Measurements from ENCODE around the gene IL1RL2.

IL1RL2 gene

DNA sequence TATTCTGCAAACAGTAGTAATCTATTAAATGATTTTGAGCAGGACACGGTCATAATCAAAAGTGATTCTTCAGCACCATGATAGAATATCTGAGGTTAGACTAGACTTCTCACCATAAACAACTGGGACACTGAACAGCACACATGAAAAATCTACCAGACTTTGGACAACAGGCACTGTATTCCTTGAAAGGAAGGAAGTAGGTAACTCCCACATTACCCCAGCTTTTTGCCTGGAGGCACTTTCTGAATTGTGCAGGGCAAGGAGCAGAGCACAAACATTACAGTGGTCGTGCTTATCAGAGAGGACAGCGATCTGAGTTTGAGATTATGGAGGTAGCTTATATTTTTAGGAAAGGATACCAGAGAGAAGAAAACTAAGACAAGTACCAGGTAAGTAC, 99.2 kb downstream of the IL1RL2 start:
- no peak overlapping the region for H3K4me3 ChIP-seq (ENCODE audit: low read depth, low read length, poor library complexity, severe bottlenecking)
- H3K36me3 ChIP-seq (ENCODE audit: insufficient read depth, low read length): no peaks in the 10 kb centered on the region
- no peaks in the 10 kb centered on the region for H3K9me3 ChIP-seq (ENCODE audit: low read length)
- H3K27ac ChIP-seq (ENCODE audit: low read depth, low read length, poor library complexity, severe bottlenecking): no peak overlapping the region
- no peak overlapping the region for H2AFZ ChIP-seq (ENCODE audit: low read length)
- no peaks in the 10 kb centered on the region for H3K27me3 ChIP-seq (ENCODE audit: insufficient read depth, low read length)
- H4K20me1 ChIP-seq (ENCODE audit: insufficient read depth, low read length): no peaks in the 10 kb centered on the region
- no peaks in the 10 kb centered on the region for H3K4me1 ChIP-seq (ENCODE audit: insufficient read depth, low read length, severe bottlenecking)
- no peaks in the 10 kb centered on the region for H3K9me2 ChIP-seq (ENCODE audit: low read depth, low read length)
- H3K4me2 ChIP-seq (ENCODE audit: low read length): no peak overlapping the region
- no peaks in the 10 kb centered on the region for H3F3A ChIP-seq (ENCODE audit: insufficient read depth, low read length)
- H3K9ac ChIP-seq (ENCODE audit: low read length): no peak overlapping the region
- H3K79me2 ChIP-seq (ENCODE audit: insufficient read depth, low read length): no peaks in the 10 kb centered on the region
- no peak for TF ChIP-seq EZH2 (IDR thresholded peaks at IDR 0.05; ENCODE audit: borderline replicate concordance, low read length)
- TF ChIP-seq, protein P1, sequence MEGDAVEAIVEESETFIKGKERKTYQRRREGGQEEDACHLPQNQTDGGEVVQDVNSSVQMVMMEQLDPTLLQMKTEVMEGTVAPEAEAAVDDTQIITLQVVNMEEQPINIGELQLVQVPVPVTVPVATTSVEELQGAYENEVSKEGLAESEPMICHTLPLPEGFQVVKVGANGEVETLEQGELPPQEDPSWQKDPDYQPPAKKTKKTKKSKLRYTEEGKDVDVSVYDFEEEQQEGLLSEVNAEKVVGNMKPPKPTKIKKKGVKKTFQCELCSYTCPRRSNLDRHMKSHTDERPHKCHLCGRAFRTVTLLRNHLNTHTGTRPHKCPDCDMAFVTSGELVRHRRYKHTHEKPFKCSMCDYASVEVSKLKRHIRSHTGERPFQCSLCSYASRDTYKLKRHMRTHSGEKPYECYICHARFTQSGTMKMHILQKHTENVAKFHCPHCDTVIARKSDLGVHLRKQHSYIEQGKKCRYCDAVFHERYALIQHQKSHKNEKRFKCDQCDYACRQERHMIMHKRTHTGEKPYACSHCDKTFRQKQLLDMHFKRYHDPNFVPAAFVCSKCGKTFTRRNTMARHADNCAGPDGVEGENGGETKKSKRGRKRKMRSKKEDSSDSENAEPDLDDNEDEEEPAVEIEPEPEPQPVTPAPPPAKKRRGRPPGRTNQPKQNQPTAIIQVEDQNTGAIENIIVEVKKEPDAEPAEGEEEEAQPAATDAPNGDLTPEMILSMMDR (IDR thresholded peaks at IDR 0.05; ENCODE audit: low read length): no peak

DNA sequence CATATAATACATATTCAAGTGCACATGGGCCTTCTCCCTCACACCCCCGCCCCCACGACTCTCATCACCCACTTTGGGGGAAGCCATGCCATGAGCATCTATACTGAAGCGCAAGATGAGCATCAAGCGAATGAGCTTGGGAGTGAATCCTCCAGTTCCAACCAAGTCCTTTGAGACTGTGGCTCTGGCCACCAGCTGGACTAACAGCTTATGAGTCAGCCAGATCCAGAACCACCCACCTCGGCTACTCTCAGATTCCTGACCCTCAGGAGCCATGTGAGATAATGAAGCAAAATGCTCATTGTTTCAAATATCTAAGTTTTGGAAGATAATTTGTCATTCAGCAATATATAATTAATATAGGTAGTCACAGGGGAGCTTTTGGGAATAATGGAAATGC, 102.3 kb downstream of the IL1RL2 start:
- Histone ChIP-seq H3K79me2 (ENCODE audit: insufficient read depth, low read length) (no peaks in the 10 kb centered on the region), H4K20me1 (ENCODE audit: insufficient read depth, low read length) (no peaks in the 10 kb centered on the region), H3K4me3 (ENCODE audit: low read depth, low read length, poor library complexity, severe bottlenecking) (no peak overlapping the region), H3K4me1 (ENCODE audit: insufficient read depth, low read length, severe bottlenecking) (no peaks in the 10 kb centered on the region), H3F3A (ENCODE audit: insufficient read depth, low read length) (no peaks in the 10 kb centered on the region), H3K9me2 (ENCODE audit: low read depth, low read length) (no peaks in the 10 kb centered on the region), H3K27ac (ENCODE audit: low read depth, low read length, poor library complexity, severe bottlenecking) (no peak overlapping the region), H3K27me3 (ENCODE audit: insufficient read depth, low read length) (no peaks in the 10 kb centered on the region), H3K9me3 (ENCODE audit: low read length) (no peaks in the 10 kb centered on the region), H3K36me3 (ENCODE audit: insufficient read depth, low read length) (no peaks in the 10 kb centered on the region), H3K9ac (ENCODE audit: low read length) (no peak overlapping the region), H2AFZ (ENCODE audit: low read length) (no peak overlapping the region), H3K4me2 (ENCODE audit: low read length) (no peak overlapping the region)
- TF ChIP-seq, protein P1 (IDR thresholded peaks at IDR 0.05; ENCODE audit: low read length): no peak
- TF ChIP-seq EZH2 (IDR thresholded peaks at IDR 0.05; ENCODE audit: borderline replicate concordance, low read length): no peak

All from OCI-LY1 (cell line).